ENCODE results near the gene RBM23.

DNA sequence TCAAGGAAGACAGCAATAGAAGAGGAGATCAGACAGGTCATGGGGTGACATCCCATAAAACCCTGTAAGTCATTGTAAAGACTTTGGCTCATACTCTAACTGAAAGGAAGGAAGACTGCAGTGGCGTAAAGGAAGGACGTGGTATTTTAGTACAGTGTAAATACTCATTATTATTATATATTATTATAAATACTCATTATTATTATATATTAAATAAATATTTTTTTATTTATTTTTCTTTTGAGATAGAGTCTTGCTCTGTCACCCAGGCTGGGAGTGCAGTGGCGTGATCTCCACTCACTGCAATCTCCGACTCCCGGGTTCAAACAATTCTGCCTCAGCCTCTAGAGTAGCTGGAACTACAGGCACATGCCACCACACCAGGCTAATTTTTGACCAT, 62.5 kb downstream of the RBM23 start:
- TF ChIP-seq, protein P1, sequence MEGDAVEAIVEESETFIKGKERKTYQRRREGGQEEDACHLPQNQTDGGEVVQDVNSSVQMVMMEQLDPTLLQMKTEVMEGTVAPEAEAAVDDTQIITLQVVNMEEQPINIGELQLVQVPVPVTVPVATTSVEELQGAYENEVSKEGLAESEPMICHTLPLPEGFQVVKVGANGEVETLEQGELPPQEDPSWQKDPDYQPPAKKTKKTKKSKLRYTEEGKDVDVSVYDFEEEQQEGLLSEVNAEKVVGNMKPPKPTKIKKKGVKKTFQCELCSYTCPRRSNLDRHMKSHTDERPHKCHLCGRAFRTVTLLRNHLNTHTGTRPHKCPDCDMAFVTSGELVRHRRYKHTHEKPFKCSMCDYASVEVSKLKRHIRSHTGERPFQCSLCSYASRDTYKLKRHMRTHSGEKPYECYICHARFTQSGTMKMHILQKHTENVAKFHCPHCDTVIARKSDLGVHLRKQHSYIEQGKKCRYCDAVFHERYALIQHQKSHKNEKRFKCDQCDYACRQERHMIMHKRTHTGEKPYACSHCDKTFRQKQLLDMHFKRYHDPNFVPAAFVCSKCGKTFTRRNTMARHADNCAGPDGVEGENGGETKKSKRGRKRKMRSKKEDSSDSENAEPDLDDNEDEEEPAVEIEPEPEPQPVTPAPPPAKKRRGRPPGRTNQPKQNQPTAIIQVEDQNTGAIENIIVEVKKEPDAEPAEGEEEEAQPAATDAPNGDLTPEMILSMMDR (IDR thresholded peaks at IDR 0.05), result no peak
- TF ChIP-seq CHD2 (IDR thresholded peaks at IDR 0.05; ENCODE audit: low read length, partially characterized antibody) (no peak), RAD21 (IDR thresholded peaks at IDR 0.05; ENCODE audit: low read length) (no peak), TCF12 (IDR thresholded peaks at IDR 0.05) (no peak), REST (IDR thresholded peaks at IDR 0.05; ENCODE audit: low read depth, low read length) (no peak), MEF2A (IDR thresholded peaks at IDR 0.05; ENCODE audit: borderline replicate concordance, low read depth) (no peak), POLR2AphosphoS5 (IDR thresholded peaks at IDR 0.05; ENCODE audit: low read depth, low read length) (no peak), GABPA (IDR thresholded peaks at IDR 0.05; ENCODE audit: low read depth) (no peak), RCOR1 (IDR thresholded peaks at IDR 0.05; ENCODE audit: low read length) (no peak), MAX (IDR thresholded peaks at IDR 0.05; ENCODE audit: low read depth) (no peak), IRF3 (IDR thresholded peaks at IDR 0.05; ENCODE audit: low read depth, low read length) (no peak), RXRA (IDR thresholded peaks at IDR 0.05; ENCODE audit: borderline replicate concordance, low read depth) (no peak), TAF1 (IDR thresholded peaks at IDR 0.05; ENCODE audit: borderline replicate concordance, low read depth, low read length) (no peak)
- TF ChIP-seq, protein P2, sequence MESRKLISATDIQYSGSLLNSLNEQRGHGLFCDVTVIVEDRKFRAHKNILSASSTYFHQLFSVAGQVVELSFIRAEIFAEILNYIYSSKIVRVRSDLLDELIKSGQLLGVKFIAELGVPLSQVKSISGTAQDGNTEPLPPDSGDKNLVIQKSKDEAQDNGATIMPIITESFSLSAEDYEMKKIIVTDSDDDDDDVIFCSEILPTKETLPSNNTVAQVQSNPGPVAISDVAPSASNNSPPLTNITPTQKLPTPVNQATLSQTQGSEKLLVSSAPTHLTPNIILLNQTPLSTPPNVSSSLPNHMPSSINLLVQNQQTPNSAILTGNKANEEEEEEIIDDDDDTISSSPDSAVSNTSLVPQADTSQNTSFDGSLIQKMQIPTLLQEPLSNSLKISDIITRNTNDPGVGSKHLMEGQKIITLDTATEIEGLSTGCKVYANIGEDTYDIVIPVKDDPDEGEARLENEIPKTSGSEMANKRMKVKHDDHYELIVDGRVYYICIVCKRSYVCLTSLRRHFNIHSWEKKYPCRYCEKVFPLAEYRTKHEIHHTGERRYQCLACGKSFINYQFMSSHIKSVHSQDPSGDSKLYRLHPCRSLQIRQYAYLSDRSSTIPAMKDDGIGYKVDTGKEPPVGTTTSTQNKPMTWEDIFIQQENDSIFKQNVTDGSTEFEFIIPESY (IDR thresholded peaks at IDR 0.05; ENCODE audit: borderline replicate concordance, low read depth), result no peak
